Right kidney (tissue), 9 donors: ENCODE data around the gene ZNF630.
A peak's percentile ranks its signal among the peaks of the same experiment; 100 is the strongest.
"Not testable (repeated sequence)": the region's sequence is repeated elsewhere in the genome, so short reads cannot be mapped to it uniquely, and the experiment has no call there.

Experiments used
- DNase-seq: peaks from one replicate; pipeline ENCODE4 v3.0.0-alpha.2; 2016
- long read RNA-seq, 8 donors: transcript quantifications; one replicate each; lab custom pipeline, GENCODE V29; 2026

The ZNF630 gene
- long read RNA-seq, donor 1, partial matches to known transcripts, result 0 of 1 reads
- long read RNA-seq, donor 1, other reads (novel, unspliced or antisense), result 0 of 1 reads
- long read RNA-seq, donor 2, result 0 reads
- long read RNA-seq, donor 3, result 0 reads
- long read RNA-seq, donor 4, result 0 reads
- long read RNA-seq, donor 5, partial matches to known transcripts, result 0 of 1 reads
- long read RNA-seq, donor 5, other reads (novel, unspliced or antisense), result 0 of 1 reads
- long read RNA-seq, donor 6, partial matches to known transcripts, result 5 of 5 reads
- long read RNA-seq, donor 6, other reads (novel, unspliced or antisense), result 0 of 5 reads
- long read RNA-seq, donor 7, partial matches to known transcripts, result 0 of 1 reads
- long read RNA-seq, donor 7, other reads (novel, unspliced or antisense), result 0 of 1 reads
- long read RNA-seq, donor 8, result 0 reads

DNA sequence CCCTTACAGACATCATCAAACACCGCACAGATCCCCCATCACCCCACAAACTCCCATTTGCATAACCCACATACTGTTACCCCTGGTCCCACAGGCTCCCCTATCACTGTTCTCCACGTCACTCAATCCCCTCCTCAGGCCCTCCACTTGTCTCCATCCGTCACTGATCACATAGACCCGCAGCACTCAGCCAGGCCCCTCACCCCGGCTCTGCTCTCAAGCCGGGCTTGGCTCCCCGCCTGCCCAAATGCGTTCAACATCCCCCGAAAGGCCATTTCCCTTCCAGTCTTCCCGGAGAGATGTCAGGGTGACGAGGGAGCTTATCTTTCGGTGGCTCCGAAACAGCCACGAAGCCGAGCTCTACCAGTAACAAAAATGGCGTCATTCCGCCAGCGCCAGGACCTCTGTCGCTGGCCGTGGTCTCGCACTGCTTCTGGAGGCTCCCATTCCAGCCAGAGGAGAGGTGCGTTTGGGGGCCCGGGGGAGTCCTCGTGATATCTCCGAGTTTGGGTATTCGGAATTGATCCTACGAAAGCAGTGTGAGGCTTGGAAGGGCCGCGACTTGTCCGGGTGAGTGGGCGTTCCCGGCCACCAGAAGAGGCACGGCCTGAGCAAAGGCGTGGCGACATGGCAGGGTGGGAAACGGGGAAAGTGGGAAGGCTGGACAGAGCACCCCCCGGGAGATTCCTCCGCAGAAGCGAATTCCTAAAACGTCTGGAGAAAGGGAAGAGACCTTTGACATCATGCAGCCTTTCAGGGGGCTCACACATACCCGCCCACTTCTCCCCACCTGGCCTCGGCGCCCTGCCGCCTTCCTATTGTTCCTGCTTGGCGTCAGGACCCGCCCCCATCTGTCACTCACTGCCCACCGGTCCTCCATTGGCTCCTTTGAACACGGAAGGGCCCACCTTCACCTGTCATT, at the start of gene ZNF630:
ZNF630 (minus strand) TSS at position 577 of the 922 bp plus-strand sequence. CDS start 4,754 bp downstream, outside the sequence.
- DNase-seq, result peak; percentile 97

DNA sequence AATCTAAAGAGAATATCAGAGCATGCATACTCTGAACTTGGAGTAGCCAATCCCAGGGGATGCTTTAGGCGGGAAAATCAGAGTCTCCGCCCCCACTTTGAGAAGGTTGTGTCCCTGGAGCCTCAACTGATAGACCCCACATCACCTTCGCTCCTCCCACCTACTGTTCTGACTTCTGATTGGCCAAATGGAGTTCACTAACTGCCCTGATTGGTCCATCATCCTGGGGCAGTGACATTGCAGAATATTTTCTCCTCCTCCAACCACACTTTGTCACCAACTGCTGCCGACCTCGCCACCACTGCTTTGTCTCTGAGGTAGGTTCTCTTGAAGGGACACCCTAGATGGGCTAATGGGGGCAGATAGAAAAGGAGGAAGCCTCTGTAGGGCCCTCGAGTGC, 36.3 kb upstream of the ZNF630 start:
- no peak for DNase-seq

DNA sequence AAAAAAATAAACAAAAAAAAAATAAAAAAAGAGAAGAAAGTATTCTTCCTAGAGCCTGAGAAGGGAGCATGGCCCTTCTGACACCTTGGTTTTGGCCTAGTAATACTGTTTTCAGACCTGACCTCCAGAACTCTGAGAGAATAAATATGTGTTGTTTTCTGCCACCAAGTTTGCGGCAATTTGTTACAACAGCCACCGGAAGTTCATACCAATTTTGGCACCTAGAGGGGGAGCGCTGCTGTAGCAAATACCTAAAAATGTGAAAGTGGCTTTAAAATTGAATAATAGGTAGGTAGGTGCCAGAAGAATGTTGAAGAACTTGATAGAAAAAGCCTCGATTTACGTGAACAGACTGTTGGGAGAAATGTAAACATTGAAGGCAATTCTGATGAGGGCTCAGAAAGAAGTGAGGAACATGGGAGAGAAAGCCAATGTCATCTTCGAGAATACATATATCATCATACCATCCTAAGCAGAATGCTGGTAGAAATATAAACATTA, 31.5 kb upstream of the ZNF630 start:
- DNase-seq, result no peak

DNA sequence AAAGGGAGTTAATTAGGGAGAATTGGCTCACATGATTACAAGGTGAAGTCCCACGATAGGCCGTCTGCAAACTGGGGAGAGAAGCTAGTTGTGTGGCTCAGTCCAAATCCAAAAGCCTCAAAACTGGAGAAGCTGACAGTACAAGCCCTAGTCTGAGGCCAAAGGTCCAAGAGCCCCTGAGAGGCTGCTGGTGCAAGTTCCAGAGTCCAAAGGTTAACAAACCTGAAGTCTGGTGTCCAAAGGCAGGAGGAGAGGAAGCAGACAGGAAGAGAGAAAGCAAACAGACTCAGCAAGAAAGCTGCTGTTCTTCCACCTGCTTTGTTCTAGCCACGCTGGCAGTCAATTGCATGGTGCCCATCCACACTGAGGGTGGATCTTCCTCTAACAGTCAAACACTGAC, 30.0 kb upstream of the ZNF630 start:
- DNase-seq, result no peak

DNA sequence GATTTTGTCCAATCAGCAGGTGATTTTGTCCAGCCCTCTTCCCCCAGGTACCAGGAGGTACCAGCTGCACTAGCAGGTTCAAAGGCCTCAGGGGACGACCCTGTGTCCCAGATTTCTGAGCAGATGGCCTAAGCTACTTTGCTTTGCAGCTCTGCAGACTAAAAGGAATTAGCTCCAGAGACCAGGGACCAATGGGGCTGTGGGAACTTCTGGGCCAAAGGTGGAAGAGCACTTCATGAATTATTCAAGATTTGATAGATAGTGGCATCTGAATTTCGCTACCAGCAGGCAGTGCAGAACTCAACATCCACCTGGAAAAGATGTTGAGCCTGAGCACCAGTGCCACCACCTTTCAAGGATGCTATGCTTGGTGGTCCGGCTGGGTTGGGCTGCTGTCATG, 21.1 kb upstream of the ZNF630 start:
- not testable (repeated sequence) for DNase-seq

DNA sequence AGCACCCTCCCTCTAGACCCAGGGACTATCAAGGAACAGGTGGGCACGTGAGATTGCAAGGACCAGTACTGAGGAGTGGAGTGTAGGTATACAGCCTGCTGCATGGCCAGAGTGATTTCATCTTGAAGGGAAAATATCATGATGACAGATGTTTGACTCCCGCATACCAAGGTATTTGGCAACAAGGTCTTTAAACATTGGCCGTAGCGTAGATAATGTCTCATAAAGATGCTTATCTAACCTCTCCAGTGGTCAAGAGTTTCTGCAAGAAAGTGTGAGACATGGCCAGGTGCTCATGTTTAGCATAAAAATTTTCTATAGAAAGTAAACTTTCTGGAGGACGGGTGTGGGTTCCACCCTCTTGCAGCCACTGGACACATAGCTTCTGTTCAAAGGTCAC, 18.7 kb upstream of the ZNF630 start:
- no peak for DNase-seq

DNA sequence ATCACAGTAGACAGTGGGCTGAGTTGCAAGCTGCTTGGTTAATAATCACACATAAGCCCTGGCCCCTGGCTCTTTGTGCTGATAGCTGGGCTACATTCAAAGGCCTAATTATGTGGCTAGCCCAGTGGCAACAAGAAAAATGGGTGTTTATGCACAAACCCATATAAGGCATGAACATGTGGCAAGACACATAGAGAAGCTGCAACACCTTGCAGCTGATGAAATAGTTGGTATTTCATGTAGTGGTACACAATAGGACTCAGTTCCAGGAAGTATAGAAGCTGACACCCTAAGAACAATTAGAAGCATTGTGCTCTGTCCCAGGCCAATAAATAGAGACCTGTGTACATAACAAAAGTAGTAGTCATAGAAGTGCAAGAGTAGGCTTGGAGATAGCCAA, 14.6 kb upstream of the ZNF630 start:
- no peak for DNase-seq

DNA sequence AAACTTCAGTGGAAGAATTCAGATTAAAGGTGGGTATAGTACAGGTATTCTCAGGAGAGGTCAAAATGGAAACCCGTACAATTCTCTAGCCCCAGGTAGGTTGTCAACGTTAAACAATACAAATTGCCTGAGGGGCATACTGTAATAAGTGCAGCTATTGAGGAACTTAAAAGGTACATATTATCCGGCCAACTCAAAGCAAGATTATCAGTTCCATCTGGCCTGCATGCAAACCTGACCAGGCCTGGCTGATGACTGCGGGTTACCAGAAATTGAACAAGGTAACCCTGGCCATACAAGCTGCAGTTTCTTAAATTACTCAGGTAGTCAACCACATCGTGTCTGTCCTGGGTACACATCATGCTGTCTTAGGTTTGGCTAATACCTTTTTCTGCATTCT, 12.3 kb upstream of the ZNF630 start:
- DNase-seq, result no peak

DNA sequence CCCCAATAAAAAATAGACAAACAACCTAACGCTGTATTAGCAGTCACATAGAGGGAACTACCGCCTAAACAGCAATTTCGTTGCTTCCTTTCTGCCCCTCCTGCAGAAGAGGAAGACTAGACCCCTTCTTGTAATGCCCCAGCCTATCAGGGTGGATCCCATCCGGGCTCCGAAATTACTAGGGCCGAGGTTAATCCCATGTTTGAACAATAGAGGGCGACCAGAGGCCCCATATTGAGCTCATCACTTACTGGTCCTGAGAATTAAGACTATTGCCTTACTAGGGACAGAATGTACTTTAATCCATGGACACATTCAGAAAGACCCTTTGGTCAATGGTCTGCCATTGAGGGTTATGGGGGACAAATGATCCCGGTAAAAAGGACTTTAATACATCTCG, 11.8 kb upstream of the ZNF630 start:
- DNase-seq, result no peak

DNA sequence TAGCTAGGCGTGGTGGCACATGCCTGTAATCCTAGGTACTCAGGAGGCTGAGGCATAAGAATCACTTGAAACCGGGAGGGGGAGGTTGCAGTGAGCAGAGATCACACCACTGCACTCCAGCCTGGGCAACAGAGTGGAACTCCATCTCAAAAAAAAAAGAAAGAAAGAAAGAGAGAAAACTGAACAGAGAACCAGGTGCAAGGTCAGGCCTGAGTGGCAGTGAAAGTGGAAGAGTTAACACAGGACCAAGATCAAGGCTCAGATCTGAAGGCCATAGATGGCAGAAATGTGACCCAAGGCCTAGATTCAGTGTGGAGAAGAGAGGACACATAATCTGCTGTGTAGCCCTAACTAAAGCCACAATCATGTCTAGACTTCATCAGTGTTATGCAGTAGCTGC, 4.9 kb upstream of the ZNF630 start:
- no peak for DNase-seq

DNA sequence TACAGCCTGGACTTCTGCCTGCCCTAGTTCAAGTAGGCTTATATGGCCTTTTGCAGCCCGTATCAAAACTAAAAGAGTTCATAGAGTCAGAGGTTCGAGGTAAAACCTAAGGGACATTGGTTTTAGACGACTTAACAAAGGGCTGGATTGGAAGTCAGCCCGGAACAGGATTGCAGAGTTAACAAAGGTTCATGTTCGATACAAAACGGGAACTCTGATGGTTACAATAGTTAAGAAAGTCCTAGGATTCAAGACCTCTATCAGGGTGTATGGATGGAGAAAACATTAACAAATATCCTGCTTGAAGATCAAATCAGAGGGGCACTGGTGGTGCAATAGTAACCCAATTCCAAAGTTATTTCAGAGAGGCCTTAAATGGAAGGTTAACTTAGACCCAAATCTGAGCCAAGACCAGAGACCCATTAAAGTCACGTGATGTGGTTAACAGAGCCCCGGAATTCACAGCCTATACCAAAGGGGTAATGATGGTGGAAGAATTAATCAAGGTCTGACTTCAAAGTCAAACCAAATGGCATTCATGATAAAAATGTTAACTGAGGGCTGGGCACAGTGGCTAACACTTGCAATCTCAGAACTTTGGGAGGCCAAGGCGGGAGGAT, 656 bp upstream of the ZNF630 start:
- no peak for DNase-seq

DNA sequence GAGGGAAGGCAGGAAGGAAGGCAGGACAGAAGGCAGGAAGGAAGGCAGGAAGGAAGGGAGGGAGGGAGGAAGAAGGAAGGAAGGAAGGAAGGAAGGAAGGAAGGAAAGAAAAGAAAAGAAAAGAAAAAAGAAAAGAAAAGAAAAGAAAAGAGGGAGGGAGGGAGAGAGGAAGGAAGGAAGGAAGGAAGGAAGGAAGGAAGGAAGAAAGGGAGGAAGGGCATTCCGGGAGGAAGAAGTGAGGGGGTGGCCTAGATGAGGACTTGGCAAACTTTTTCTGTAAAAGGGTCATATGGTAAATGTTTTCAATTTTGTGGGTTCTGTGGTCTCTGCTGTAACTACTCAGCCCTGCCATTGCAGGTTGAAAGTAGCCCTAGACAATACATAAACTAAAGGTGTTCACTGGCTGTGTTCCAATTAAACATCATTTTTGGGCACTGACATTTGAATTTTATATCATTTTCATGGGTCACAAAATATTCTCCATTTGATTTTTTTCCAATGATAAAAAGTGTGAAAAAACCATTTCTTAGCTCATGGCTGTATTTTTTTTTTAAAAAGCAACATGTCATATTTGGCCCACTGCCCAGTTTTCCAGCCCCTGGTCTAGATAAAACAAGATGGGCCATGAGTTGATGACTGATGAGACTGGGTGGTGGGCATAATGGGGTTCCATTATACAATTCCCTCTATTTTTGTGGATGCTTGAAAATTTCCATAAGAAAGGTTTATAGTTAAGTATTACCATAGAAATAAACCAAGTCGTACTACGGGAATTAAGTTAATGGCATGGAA, 3.1 kb downstream of the ZNF630 start:
- DNase-seq, result no peak

DNA sequence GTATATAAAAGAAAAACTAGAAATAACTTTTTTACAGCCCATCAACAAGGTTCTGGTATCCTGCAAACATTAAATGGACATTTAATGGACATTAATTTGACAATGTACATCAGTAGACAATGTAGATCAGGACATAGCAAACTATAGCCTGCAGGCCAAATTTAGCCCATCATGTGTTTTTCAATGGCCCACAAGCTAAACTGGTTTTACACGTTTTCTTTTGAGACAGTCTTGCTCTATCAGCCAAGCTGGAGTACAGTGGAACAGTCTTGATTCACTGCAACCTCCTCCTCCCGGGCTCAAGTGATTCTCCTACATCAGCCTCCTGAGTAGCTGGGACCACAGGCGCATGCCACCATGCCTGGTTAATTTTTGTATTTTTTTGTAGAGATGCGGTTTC, 7.2 kb downstream of the ZNF630 start:
- DNase-seq, result no peak

DNA sequence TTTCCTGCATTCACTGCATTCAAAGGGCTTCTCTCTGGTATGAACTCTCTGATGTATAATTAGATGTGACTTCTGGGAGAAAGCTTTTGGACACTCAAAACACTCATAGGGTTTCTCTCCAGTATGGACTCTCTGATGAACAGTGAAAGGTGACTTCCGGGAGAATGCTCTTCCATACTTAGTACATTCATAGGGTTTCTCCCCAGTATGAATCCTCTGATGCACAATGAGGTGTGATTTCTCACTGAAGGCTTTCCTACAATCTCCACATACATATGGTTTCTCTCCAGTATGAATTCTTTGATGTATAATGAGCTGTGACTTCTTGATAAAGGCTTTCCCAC, 12.2 kb downstream of the ZNF630 start:
- no peak for DNase-seq

DNA sequence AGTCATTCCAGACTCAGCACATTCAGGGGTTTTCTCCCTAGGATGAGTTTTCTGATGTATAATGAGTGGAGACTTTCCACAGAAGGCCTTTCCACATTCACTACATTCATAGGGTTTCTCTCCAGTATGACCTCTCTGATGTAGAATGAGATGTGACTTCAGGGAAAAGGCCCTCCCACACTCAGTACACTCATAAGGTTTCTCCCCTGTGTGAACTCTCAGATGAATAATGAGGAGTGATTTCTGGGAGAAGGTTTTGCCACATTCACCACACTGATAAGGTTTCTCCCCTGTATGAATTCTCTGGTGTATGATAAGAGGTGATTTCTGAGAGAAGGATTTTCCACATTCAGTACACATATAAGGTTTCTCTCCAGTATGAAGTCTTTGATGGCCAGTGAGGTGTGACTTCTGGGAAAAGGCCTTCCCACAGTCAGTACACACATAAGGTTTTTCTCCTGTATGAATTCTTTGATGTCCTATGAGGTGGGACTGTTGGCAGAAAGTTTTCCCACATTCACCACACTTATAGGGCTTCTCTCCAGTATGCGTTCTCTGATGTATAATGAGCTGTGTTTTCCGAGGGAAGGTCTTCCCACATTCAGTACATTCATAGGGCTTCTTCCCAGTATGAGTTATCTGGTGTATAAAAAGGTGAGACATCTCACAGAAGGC, 12.7 kb downstream of the ZNF630 start:
- no peak for DNase-seq

DNA sequence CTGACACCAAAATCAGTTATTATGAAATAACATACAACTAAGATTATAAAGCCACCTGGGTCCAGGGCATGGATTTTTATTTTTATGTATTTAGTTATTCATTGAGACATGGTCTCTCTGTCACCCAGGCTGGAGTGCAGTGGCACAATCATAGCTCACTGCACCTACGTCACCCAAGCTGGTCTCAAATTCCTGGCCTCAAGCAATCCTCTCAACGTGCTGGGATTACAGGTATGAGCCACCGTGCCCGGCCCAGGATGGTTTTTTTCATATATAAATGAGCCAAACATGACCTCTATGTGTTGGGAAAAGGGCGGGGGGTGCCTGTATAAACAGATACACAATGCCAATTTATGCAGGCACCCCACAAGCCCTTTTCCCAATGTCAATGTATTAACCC, 24.6 kb downstream of the ZNF630 start:
- DNase-seq, result no peak

DNA sequence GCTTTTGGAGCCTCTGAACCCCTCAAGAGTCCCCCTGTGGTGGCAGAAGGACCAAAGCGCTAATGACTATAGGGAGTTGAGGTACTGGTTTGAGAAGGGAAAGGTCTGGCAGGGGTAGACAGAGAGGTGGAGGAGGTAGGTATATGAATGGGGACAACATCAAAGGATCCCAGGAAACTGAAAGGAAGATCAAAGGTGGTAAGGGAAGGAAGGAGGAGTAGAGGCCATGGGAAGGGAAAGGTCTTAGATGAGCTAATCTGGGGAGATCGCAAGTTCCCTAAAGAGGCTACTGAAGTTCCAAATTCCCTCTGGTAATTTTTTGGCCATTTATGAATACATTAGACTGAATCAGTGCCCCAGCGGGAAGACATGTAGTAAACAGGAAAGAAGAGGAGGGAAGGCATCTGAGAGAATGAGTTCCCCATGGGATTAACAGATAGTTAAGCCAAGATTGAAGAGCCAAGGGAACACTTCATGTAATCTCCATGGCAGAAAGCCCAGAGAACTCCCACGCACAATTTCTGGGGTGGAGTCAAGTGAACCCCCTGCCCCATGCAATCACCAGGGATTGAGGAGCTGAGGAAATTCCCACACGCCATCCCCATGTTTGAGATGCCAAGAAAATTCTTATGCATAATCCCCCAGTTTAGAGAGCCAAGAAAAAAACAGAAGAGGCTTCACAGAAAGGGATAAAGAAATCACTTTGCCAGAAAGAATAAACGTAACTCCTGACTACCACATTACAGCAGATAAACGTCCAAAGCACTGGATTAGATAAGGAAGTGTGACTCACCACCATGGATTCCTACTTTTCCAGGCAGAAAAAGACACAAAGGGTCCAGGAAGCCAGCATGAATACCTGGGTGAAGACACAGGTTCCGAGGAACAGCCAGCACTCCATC, 25.8 kb downstream of the ZNF630 start:
- DNase-seq, result no peak

DNA sequence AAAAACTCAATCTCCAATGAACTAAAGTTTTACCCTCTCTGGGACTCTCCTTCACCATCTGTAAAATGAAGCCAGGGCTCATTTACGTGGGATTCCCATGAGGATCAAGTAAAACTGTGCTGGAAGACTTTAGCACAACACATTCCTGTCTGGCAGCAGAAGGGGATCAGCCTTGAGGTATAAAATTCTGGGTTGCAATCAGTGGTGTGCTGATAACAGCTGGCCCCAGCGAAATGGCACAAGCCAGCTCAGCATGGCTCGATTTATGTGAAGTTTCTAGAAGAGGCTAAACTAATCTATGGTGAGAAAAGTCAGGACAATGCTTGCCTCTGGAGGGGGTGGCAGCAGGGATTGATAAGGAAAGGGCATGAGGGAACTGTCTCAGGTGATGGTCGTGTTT, 28.4 kb downstream of the ZNF630 start:
- no peak for DNase-seq

DNA sequence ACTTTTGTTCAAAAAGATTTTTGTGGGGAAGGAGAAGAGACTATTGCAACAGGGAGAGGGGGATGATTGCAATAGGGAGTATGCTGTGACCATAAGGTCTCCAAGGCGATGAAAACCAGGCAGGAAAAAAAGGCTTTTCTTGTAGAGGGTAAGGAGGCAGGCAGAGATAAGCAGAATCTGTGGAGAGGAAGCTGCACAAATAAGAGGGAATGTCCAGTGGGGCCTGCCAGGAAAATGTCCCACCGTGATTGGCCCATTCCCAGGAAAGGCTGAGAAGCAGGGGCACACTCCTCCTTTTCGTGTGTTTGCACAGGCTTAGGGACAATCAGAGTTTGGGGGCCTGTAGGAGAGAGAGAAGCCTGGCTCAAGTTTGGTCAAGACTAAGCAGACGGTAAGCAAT, 35.5 kb downstream of the ZNF630 start:
- DNase-seq, result no peak

DNA sequence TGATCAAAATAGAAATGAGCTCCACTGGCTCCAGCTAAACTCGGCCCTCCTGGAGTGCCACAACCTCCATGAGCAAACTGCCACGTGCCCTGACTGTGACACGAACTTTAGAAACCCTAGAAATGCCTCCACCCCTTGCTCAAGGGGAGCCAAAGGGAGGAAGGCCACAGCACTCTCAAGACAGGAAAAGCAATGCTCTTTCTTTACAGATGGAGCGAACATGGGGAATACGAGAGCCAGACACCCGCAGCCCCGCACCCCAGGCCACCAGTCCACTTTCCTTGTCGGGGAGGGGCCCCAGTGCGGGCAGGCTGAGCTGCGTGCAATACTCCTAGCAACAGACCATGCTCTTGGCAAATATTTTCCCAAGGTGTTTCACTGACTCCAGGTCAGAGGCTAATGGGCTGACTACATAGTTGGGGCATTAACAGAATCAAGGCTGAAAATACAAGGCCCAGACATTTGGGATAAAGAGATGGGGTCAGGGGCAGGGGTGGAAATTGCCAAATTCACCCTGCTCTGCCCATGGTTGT, 40.7 kb downstream of the ZNF630 start:
- DNase-seq, result not testable (repeated sequence)
